Psoas muscle (tissue), 8 donors: Measurements from ENCODE around the gene CELF6. TPM values are rescaled to one million over a fixed set of nuclear protein-coding genes. Genes with fewer than 3 reads are reported as not detected.
"Not testable (repeated sequence)": the region's sequence is repeated elsewhere in the genome, so short reads cannot be mapped to it uniquely, and the experiment has no call there.

Experiments
- ATAC-seq, 4 donors: fragments of 200-7000 bp; cut with Tn5 transposase; one replicate each; pipeline ENCODE4 v1.9.1; 2020; ENCODE audit warnings: moderate library complexity in 3 of 4, mild to moderate bottlenecking in 2 of 4
- DNase-seq, 2 donors: peaks; one replicate each; pipeline ENCODE4 v3.0.0-alpha.2; 2020
- H3K27ac ChIP-seq: fragments of 200-600 bp; one replicate; pipeline ENCODE4 v1.8.0; 2022
- H3K27me3 ChIP-seq, 3 donors: fragments of 200-600 bp in 1 of 3; one replicate each; pipeline versions ENCODE4 v1.6.1 to v1.8.0; 2013 to 2022; ENCODE audit warnings: low read length in 2 of 3, mild to moderate bottlenecking in 2 of 3, moderate library complexity in 1 of 3; ENCODE audit not compliant: insufficient read depth in 3 of 3
- H3K36me3 ChIP-seq, 2 donors: fragments of 200-600 bp in 1 of 2; one replicate each; pipeline versions ENCODE4 v1.6.1 to v1.8.0; 2013 to 2022; ENCODE audit warnings: low read depth in 1 of 2, mild to moderate bottlenecking in 1 of 2, moderate library complexity in 1 of 2; ENCODE audit not compliant: insufficient read depth in 1 of 2
- H3K4me1 ChIP-seq: fragments of 200-600 bp; one replicate; pipeline ENCODE4 v1.8.0; 2022
- H3K4me3 ChIP-seq: fragments of 200-600 bp; one replicate; pipeline ENCODE4 v1.8.0; 2022; ENCODE audit warnings: mild to moderate bottlenecking
- H3K9me3 ChIP-seq: fragments of 200-600 bp; one replicate; pipeline ENCODE4 v1.8.0; 2022
- CTCF ChIP-seq: fragments of 200-600 bp; IDR thresholded peaks from one replicate; pipeline ENCODE4 v1.8.0; 2022; ENCODE audit warnings: antibody characterized with exemption
- WGBS, 3 donors: extraction: QIAGEN DNeasy Blood & Tissue Kit; methylation state at CpG; one replicate each; pipeline versions ENCODE4 v1.1.6 to v1.1.7; 2013; 5-methylcytosine and 5-hydroxymethylcytosine counted together
- intact Hi-C, 2 donors: fragments of 100-400 bp; cut with DNase I; formaldehyde crosslinking; loops; one replicate each; pipeline versions ENCODE4 v1.11.0 to v1.14.2; 2022
- polyA plus RNA-seq, 3 donors: library from polyadenylated mRNA; stranded (reverse); fragments of 200-250 nt; gene quantifications; one replicate each; pipeline ENCODE4 v1.2.3, GENCODE V29; 2013
- total RNA-seq, 4 donors: library from RNA; stranded (reverse); fragmentation: NEBNext Ultra II Directional in 2 of 4; extraction: Animal tissue kit (Norgen Biotek cat#: 25700) in 2 of 4; gene quantifications; one replicate each; pipeline versions ENCODE4 v1.2.1 to v1.2.4, GENCODE V29; 2021 to 2023
- donor health status: healthy with polysubstance abuse.
- donor health status: DM: no; HTN: no; CAD: no; lungs with moderate emphysema.
- donor health status: Bipolar disorder and iron deficiency.
- donor health status: healthy.
- donor health status: DM: yes; HTN: yes; CAD: no.
- donor health status: DM: no; HTN: no; CAD: no.
- donor health status: DM: no; HTN: no; CAD: no.
- donor health status: DM: yes; HTN: yes; CAD: no.

Gene CELF6
- total and polyA plus RNA-seq, 7 donors = 0.13 to 0.81 (median 0.20) TPM

- intact Hi-C loops = loop anchor here in 1 of 2 donors (2.0 kb wide), 1 partner anchor 86 kb away; no protein-coding TSS in a partner anchor
These were observed 35.2 kb downstream of the CELF6 start for GRCh38 chr15:72284781-72285180.

GRCh38 chr15:72281713-72282112 is 38.2 kb downstream of the CELF6 start:
- DNase-seq (no peak), ATAC-seq (no peak)
- H3K36me3 ChIP-seq = no peaks in the 10 kb centered on the region
- H3K9me3 ChIP-seq = no peaks in the 10 kb centered on the region
- no peak for TF ChIP-seq CTCF
- H3K27me3 ChIP-seq = no peaks in the 10 kb centered on the region
- WGBS, 3 donors = 88 to 95% (median 90%) methylated on average over 3 of the region's 3 CpGs
- H3K4me1 ChIP-seq = no peaks in the 10 kb centered on the region
- no peak overlapping the region for H3K4me3 ChIP-seq
- intact Hi-C loops = no loop called here
- no peak overlapping the region for H3K27ac ChIP-seq

More at GRCh38 chr15:72284781-72285180, 35.2 kb downstream of the CELF6 start:
- WGBS, 3 donors = 73 to 88% (median 87%) methylated on average over 1 of the region's 1 CpG
- Histone ChIP-seq H3K4me3 (no peak overlapping the region), H3K9me3 (no peaks in the 10 kb centered on the region), H3K4me1 (no peaks in the 10 kb centered on the region), H3K27ac (no peak overlapping the region), H3K36me3 (no peaks in the 10 kb centered on the region), H3K27me3 (no peaks in the 10 kb centered on the region)
- ATAC-seq (no peak), DNase-seq (no peak)
- no peak for TF ChIP-seq CTCF

GRCh38 chr15:72280751-72281150 is 39.2 kb downstream of the CELF6 start:
- WGBS, 3 donors = 65 to 74% (median 67%) methylated on average over 2 of the region's 2 CpGs
- Histone ChIP-seq H3K4me1 (no peaks in the 10 kb centered on the region), H3K36me3 (no peaks in the 10 kb centered on the region), H3K27me3 (no peaks in the 10 kb centered on the region), H3K4me3 (no peak overlapping the region), H3K9me3 (no peaks in the 10 kb centered on the region), H3K27ac (no peak overlapping the region)
- ATAC-seq = no peak
- no peak for DNase-seq
- intact Hi-C loops = no loop called here
- TF ChIP-seq CTCF = no peak

GRCh38 chr15:72278737-72279136 is 41.2 kb downstream of the CELF6 start:
- ATAC-seq (no peak), DNase-seq (no peak)
- no peak for TF ChIP-seq CTCF
- no peaks in the 10 kb centered on the region for H3K9me3 ChIP-seq
- no peak overlapping the region for H3K27ac ChIP-seq
- H3K27me3 ChIP-seq = no peaks in the 10 kb centered on the region
- no peaks in the 10 kb centered on the region for H3K36me3 ChIP-seq
- no peak overlapping the region for H3K4me3 ChIP-seq
- WGBS, 3 donors = 78 to 95% (median 90%) methylated on average over 1 of the region's 1 CpG
- intact Hi-C loops = no loop called here
- H3K4me1 ChIP-seq = no peaks in the 10 kb centered on the region

- ATAC-seq (no peak), DNase-seq (no peak)
- Histone ChIP-seq H3K27ac (no peak overlapping the region), H3K36me3 (no peaks in the 10 kb centered on the region), H3K4me1 (peaks cover 12% of the 10 kb centered on the region), H3K4me3 (no peak overlapping the region), H3K9me3 (no peaks in the 10 kb centered on the region), H3K27me3 (no peaks in the 10 kb centered on the region)
- no peak for TF ChIP-seq CTCF
- intact Hi-C loops = no loop called here
These were observed 43.6 kb downstream of the CELF6 start for GRCh38 chr15:72276326-72276700.

- H3K36me3 ChIP-seq, H3K9me3 ChIP-seq, H3K27ac ChIP-seq, H3K4me3 ChIP-seq, H3K27me3 ChIP-seq, ATAC-seq, intact Hi-C loops, DNase-seq: not testable (repeated sequence)
- H3K4me1 ChIP-seq = peaks cover 18% of the 10 kb centered on the region
These were observed 44.2 kb downstream of the CELF6 start for GRCh38 chr15:72275635-72276325.
